Measurements from ENCODE around the gene ZBTB16. TPM values are rescaled to one million over a fixed set of nuclear protein-coding genes. Genes with fewer than 3 reads are reported as not detected.
"Not testable (repeated sequence)": the region's sequence is repeated elsewhere in the genome, so short reads cannot be mapped to it uniquely, and the experiment has no call there.

Gene ZBTB16
- total RNA-seq, 3 donors from 2014 or later = 236 to 358 (median 271) TPM

- Histone ChIP-seq H3K4me1 (peaks cover 0 to 6% of the 10 kb centered on the region in 2 donors), H3K4me3 (no peak overlapping the region), H3K9me3 (no peaks in the 10 kb centered on the region), H3K36me3 (no peaks in the 10 kb centered on the region), H3K27me3 (no peaks in the 10 kb centered on the region), H3K27ac (peak overlapping the region; percentile 58 to 59)
- no peak for DNase-seq (ENCODE audit: low spot score in 2 of 2)
- intact Hi-C loops (cut with DNase I; ENCODE audit: low total_unique reads) = no loop called here
- TF ChIP-seq POLR2A (IDR thresholded peaks at IDR 0.05) = no peak
- no peak for TF ChIP-seq POLR2AphosphoS5 (IDR thresholded peaks at IDR 0.05)
- TF ChIP-seq CTCF (IDR thresholded peaks at IDR 0.05) = no peak
Measured at GRCh38 chr11:114049050-114049449, 10.5 kb upstream of the ZBTB16 start.

GRCh38 chr11:114049766-114050165 lies 9.7 kb upstream of the ZBTB16 start:
- not testable (repeated sequence) for DNase-seq (ENCODE audit: low spot score in 2 of 2); H3K27me3 ChIP-seq; H3K4me3 ChIP-seq; H3K9me3 ChIP-seq; H3K36me3 ChIP-seq; H3K4me1 ChIP-seq
- intact Hi-C loops (cut with DNase I; ENCODE audit: low total_unique reads) = loop anchor here (10.0 kb wide), 1 partner anchor 205 kb away; no protein-coding TSS in a partner anchor
- peak overlapping the region in 1 of 2 donors; percentile 36 for H3K27ac ChIP-seq

GRCh38 chr11:114050258-114050927 lies 9.1 kb upstream of the ZBTB16 start:
- Histone ChIP-seq H3K4me1 (peaks cover 0 to 6% of the 10 kb centered on the region in 2 donors), H3K27me3 (no peaks in the 10 kb centered on the region), H3K9me3 (no peaks in the 10 kb centered on the region), H3K36me3 (no peaks in the 10 kb centered on the region), H3K4me3 (no peak overlapping the region), H3K27ac (no peak overlapping the region)
- peak in 1 of 2 donors; percentile 25 for DNase-seq (ENCODE audit: low spot score in 2 of 2)
- intact Hi-C loops (cut with DNase I; ENCODE audit: low total_unique reads) = loop anchor here (10.0 kb wide), 1 partner anchor 204 kb away; no protein-coding TSS in a partner anchor
- TF ChIP-seq CTCF (IDR thresholded peaks at IDR 0.05) (no peak), POLR2A (IDR thresholded peaks at IDR 0.05) (no peak), POLR2AphosphoS5 (IDR thresholded peaks at IDR 0.05) (no peak)

- H3K27ac ChIP-seq = no peak overlapping the region
- intact Hi-C loops (cut with DNase I; ENCODE audit: low total_unique reads) = loop anchor here (10.0 kb wide), 1 partner anchor 203 kb away; no protein-coding TSS in a partner anchor
Measured at GRCh38 chr11:114051558-114051957, 8.0 kb upstream of the ZBTB16 start.

GRCh38 chr11:114052160-114052559 lies 7.4 kb upstream of the ZBTB16 start:
- peak in 1 of 2 donors; percentile 17 for DNase-seq (ENCODE audit: low spot score in 2 of 2)
- intact Hi-C loops (cut with DNase I; ENCODE audit: low total_unique reads) = loop anchor here (10.0 kb wide), 1 partner anchor 203 kb away; no protein-coding TSS in a partner anchor
- TF ChIP-seq CTCF (IDR thresholded peaks at IDR 0.05) = no peak
- TF ChIP-seq POLR2A (IDR thresholded peaks at IDR 0.05) = no peak
- no peak for TF ChIP-seq POLR2AphosphoS5 (IDR thresholded peaks at IDR 0.05)
- Histone ChIP-seq H3K4me1 (peaks cover 0 to 6% of the 10 kb centered on the region in 2 donors), H3K27ac (no peak overlapping the region), H3K4me3 (no peak overlapping the region), H3K36me3 (no peaks in the 10 kb centered on the region), H3K27me3 (no peaks in the 10 kb centered on the region), H3K9me3 (no peaks in the 10 kb centered on the region)

More at GRCh38 chr11:114051558-114051957, 8.0 kb upstream of the ZBTB16 start:
- no peak overlapping the region for H3K4me3 ChIP-seq
- no peaks in the 10 kb centered on the region for H3K36me3 ChIP-seq
- H3K9me3 ChIP-seq = no peaks in the 10 kb centered on the region
- peak in 1 of 2 donors; percentile 14 for DNase-seq (ENCODE audit: low spot score in 2 of 2)
- H3K27me3 ChIP-seq = no peaks in the 10 kb centered on the region
- no peak for TF ChIP-seq POLR2A (IDR thresholded peaks at IDR 0.05)
- H3K4me1 ChIP-seq = peaks cover 0 to 6% of the 10 kb centered on the region in 2 donors

- TF ChIP-seq POLR2AphosphoS5 (IDR thresholded peaks at IDR 0.05) (no peak), POLR2A (IDR thresholded peaks at IDR 0.05) (no peak)
- Histone ChIP-seq H3K4me3 (no peak overlapping the region), H3K27me3 (no peaks in the 10 kb centered on the region), H3K9me3 (no peaks in the 10 kb centered on the region), H3K4me1 (peaks cover 0 to 6% of the 10 kb centered on the region in 2 donors), H3K36me3 (no peaks in the 10 kb centered on the region), H3K27ac (no peak overlapping the region)
- intact Hi-C loops (cut with DNase I; ENCODE audit: low total_unique reads) = loop anchor here (10.0 kb wide), 1 partner anchor 201 kb away; no protein-coding TSS in a partner anchor
- no peak for DNase-seq (ENCODE audit: low spot score in 2 of 2)
Measured at GRCh38 chr11:114053406-114053805, 6.1 kb upstream of the ZBTB16 start.
